Prostate gland (tissue), 2 donors: ENCODE measurements around the gene MT1E. TPM values are rescaled to one million over a fixed set of nuclear protein-coding genes. Genes with fewer than 3 reads are reported as not detected.
"Not testable (repeated sequence)": the region's sequence is repeated elsewhere in the genome, so short reads cannot be mapped to it uniquely, and the experiment has no call there.

ENCODE experiments used
- DNase-seq: peaks from one replicate; pipeline ENCODE4 v3.0.0-alpha.2; 2019; ENCODE audit warnings: low spot score
- H3K27ac ChIP-seq, 2 donors: fragments of 200-600 bp; sonication (generic); 2 replicates each; pipeline ENCODE4 v1.5.1; 2017 to 2019
- H3K27me3 ChIP-seq: fragments of 200-600 bp; sonication (generic); replicated peaks from 2 replicates; pipeline ENCODE4 v1.5.1; 2019; ENCODE audit not compliant: insufficient read depth
- H3K36me3 ChIP-seq, 2 donors: fragments of 200-600 bp; sonication (generic); 1 replicate in 1 of 2; 2 replicates in 1 of 2; pipeline versions ENCODE4 v1.5.1 to v1.8.1; 2017 to 2019
- H3K4me1 ChIP-seq: fragments of 200-600 bp; sonication (generic); replicated peaks from 2 replicates; pipeline ENCODE4 v1.5.1; 2019
- H3K4me3 ChIP-seq, 2 donors: fragments of 200-600 bp; sonication (generic); 2 replicates each; pipeline ENCODE4 v1.5.1; 2017 to 2019
- H3K9me3 ChIP-seq: fragments of 200-600 bp; sonication (generic); 2 replicates; pipeline ENCODE4 v1.5.1; 2017
- CTCF ChIP-seq, 4 experiments: fragments of 200-600 bp in 2 of 4; fragments of 450-650 bp in 2 of 4; sonication (generic) in 2 of 4; IDR thresholded peaks; 1 replicate in 3 of 4; 2 replicates in 1 of 4; pipeline ENCODE4 v1.5.1; 2016 to 2019; ENCODE audit warnings: antibody characterized with exemption in 4 of 4, mild to moderate bottlenecking in 2 of 4, moderate library complexity in 2 of 4
- POLR2A ChIP-seq: fragments of 450-650 bp; IDR thresholded peaks from one replicate; pipeline ENCODE4 v1.6.1; 2016; ENCODE audit warnings: antibody characterized with exemption, mild to moderate bottlenecking
- POLR2AphosphoS5 ChIP-seq: sonication (generic); formaldehyde crosslinking; IDR thresholded peaks from one replicate; pipeline ENCODE4 v1.6.1; 2017; ENCODE audit warnings: antibody characterized with exemption
- WGBS: methylation state at CpG from one replicate; pipeline ENCODE4 v1.1.5; 2018; 5-methylcytosine and 5-hydroxymethylcytosine counted together
- intact Hi-C: fragments of 100-400 bp; cut with DNase I; formaldehyde crosslinking; loops from one replicate; pipeline ENCODE4 v1.14.2; 2022
- total RNA-seq, 2 donors: library from RNA; depleted of rRNA; stranded (reverse); fragments of >200 nt; gene quantifications; one replicate each; pipeline ENCODE4 v1.1.0, GENCODE V29; 2016

MT1E gene
- total RNA-seq, 2 donors from 2014 or later: 110 to 339 TPM

GRCh38 chr16:56670620-56670934 lies 45.0 kb downstream of the MT1E start:
- intact Hi-C loops: no loop called here
- no peaks in the 10 kb centered on the region for H3K9me3 ChIP-seq
- WGBS: 91% methylated on average over 2 of the region's 2 CpGs

GRCh38 chr16:56671691-56672090 lies 46.1 kb downstream of the MT1E start:
- H3K9me3 ChIP-seq, intact Hi-C loops, H3K27ac ChIP-seq, H3K36me3 ChIP-seq, H3K4me3 ChIP-seq, DNase-seq, H3K4me1 ChIP-seq, H3K27me3 ChIP-seq: not testable (repeated sequence)
- WGBS: 66% methylated on average over 2 of the region's 2 CpGs

More at GRCh38 chr16:56670620-56670934, 45.0 kb downstream of the MT1E start:
- no peak for TF ChIP-seq CTCF (IDR thresholded peaks at IDR 0.05)
- no peak for TF ChIP-seq POLR2AphosphoS5
- no peak for TF ChIP-seq POLR2A
- Histone ChIP-seq H3K36me3 (no peaks in the 10 kb centered on the region), H3K27ac (no peak overlapping the region), H3K4me1 (peaks cover 6% of the 10 kb centered on the region), H3K4me3 (no peak overlapping the region), H3K27me3 (no peaks in the 10 kb centered on the region)
- DNase-seq: no peak

- WGBS: 91% methylated on average over 3 of the region's 3 CpGs
- H3K27ac ChIP-seq, H3K27me3 ChIP-seq, H3K36me3 ChIP-seq, intact Hi-C loops, H3K9me3 ChIP-seq, H3K4me3 ChIP-seq, DNase-seq, H3K4me1 ChIP-seq: not testable (repeated sequence)
These were observed 46.6 kb downstream of the MT1E start for GRCh38 chr16:56672171-56672570.

- no peak overlapping the region for H3K27ac ChIP-seq
- intact Hi-C loops: no loop called here
- H3K4me3 ChIP-seq: no peak overlapping the region
- peaks cover 3% of the 10 kb centered on the region for H3K4me1 ChIP-seq
- H3K27me3 ChIP-seq: no peaks in the 10 kb centered on the region
- no peaks in the 10 kb centered on the region for H3K36me3 ChIP-seq
- no peak for TF ChIP-seq POLR2A
- 85% methylated on average over 11 of the region's 11 CpGs for WGBS
- no peaks in the 10 kb centered on the region for H3K9me3 ChIP-seq
- DNase-seq: no peak
These were observed 47.4 kb downstream of the MT1E start for GRCh38 chr16:56672761-56673536.

GRCh38 chr16:56673921-56674320 lies 48.3 kb downstream of the MT1E start:
- no peaks in the 10 kb centered on the region for H3K9me3 ChIP-seq
- intact Hi-C loops: loop anchor here (2.0 kb wide), 1 partner anchor 27 kb away; no protein-coding TSS in a partner anchor
- H3K36me3 ChIP-seq: no peaks in the 10 kb centered on the region
- peak; percentile 31 for DNase-seq
- no peak overlapping the region for H3K27ac ChIP-seq
- 46% methylated on average over 12 of the region's 12 CpGs for WGBS
- no peak overlapping the region for H3K4me3 ChIP-seq
- no peaks in the 10 kb centered on the region for H3K27me3 ChIP-seq
- TF ChIP-seq POLR2A (no peak), CTCF (IDR thresholded peaks at IDR 0.05) (peak; percentile 43 to 71 (median 59)), POLR2AphosphoS5 (peak; percentile 46)
- H3K4me1 ChIP-seq: no peaks in the 10 kb centered on the region

- H3K9me3 ChIP-seq, H3K4me1 ChIP-seq, H3K27me3 ChIP-seq, H3K36me3 ChIP-seq, H3K27ac ChIP-seq, DNase-seq, H3K4me3 ChIP-seq: not testable (repeated sequence)
- 90% methylated on average over 6 of the region's 6 CpGs for WGBS
- intact Hi-C loops: loop anchor here (2.0 kb wide), 1 partner anchor 26 kb away; no protein-coding TSS in a partner anchor
These were observed 49.0 kb downstream of the MT1E start for GRCh38 chr16:56674570-56674969.

GRCh38 chr16:56675685-56676210 lies 50.2 kb downstream of the MT1E start:
- no peaks in the 10 kb centered on the region for H3K4me1 ChIP-seq
- no peaks in the 10 kb centered on the region for H3K9me3 ChIP-seq
- no peak for DNase-seq
- no peak overlapping the region for H3K27ac ChIP-seq
- no peaks in the 10 kb centered on the region for H3K27me3 ChIP-seq
- intact Hi-C loops: loop anchor here (2.0 kb wide), 1 partner anchor 25 kb away; no protein-coding TSS in a partner anchor
- 12% methylated on average over 32 of the region's 32 CpGs for WGBS
- H3K4me3 ChIP-seq: no peak overlapping the region
- no peaks in the 10 kb centered on the region for H3K36me3 ChIP-seq
- TF ChIP-seq CTCF (IDR thresholded peaks at IDR 0.05): no peak
- no peak for TF ChIP-seq POLR2AphosphoS5
- TF ChIP-seq POLR2A: no peak
